ENCODE data around the gene SLC22A4. TPM values are rescaled to one million over a fixed set of nuclear protein-coding genes. Genes with fewer than 3 reads are reported as not detected.

SLC22A4 gene
- total RNA-seq, 1 experiment from 2014 or later = 0.72 TPM

DNA sequence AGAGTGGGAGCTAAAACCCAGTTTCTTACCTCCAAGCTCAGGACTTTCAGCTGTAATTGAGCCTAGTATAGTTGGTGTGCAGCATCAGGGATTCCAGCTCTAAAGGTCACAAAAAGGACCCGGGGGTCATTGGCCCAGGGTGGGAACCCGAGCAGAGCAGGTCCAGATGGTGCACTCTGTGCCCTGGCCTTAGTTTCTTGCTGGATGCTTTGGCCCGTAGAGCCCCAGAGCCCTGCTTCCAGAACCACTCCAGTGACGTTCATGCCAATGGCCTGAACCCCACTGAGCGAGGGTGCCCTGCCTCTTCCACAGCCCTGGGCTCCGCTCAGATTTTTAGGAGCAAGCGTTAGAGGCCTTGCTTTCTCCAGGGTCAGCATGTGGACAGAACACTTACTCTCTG lies 83.5 kb downstream of the SLC22A4 start:
- Histone ChIP-seq H2BK12ac (ENCODE audit: insufficient read length, low read depth, low read length) (no peak overlapping the region), H3T11ph (ENCODE audit: low read length) (no peak overlapping the region), H4K5ac (ENCODE audit: insufficient read length, low read depth, low read length) (no peak overlapping the region), H2BK20ac (ENCODE audit: low read depth, low read length, poor library complexity, severe bottlenecking) (no peak overlapping the region), H3K23me2 (ENCODE audit: insufficient read length, low read depth, low read length, poor library complexity, severe bottlenecking) (no peaks in the 10 kb centered on the region), H4K8ac (replicated peaks; ENCODE audit: insufficient read length, low read depth, low read length) (no peak overlapping the region), H2AK5ac (ENCODE audit: insufficient read length, low read length) (no peak overlapping the region), H3K56ac (ENCODE audit: insufficient read length, low read depth, low read length) (no peak overlapping the region), H4K91ac (ENCODE audit: insufficient read length, low read depth, low read length) (no peak overlapping the region), H2AFZ (ENCODE audit: low read length) (no peak overlapping the region), H3K9me3 (ENCODE audit: control insufficient read depth, low read depth, low read length) (no peaks in the 10 kb centered on the region), H4K20me1 (ENCODE audit: control insufficient read depth, insufficient read depth, insufficient read length) (no peaks in the 10 kb centered on the region), H3K27ac (ENCODE audit: insufficient read length, low read depth, low read length) (no peak overlapping the region), H3K27me3 (ENCODE audit: insufficient read depth, low read length) (no peaks in the 10 kb centered on the region), H3K14ac (ENCODE audit: insufficient read depth, low read length) (no peak overlapping the region), H3K4ac (ENCODE audit: low read depth, low read length) (no peak overlapping the region), H3K4me2 (ENCODE audit: insufficient read depth, insufficient read length, low read length) (no peak overlapping the region), H3K23ac (ENCODE audit: insufficient read length, low read depth, low read length) (no peak overlapping the region), H3K79me2 (ENCODE audit: insufficient read depth, low read length) (no peaks in the 10 kb centered on the region), H2BK120ac (ENCODE audit: low read depth, low read length, poor library complexity, severe bottlenecking) (no peak overlapping the region), H2BK15ac (ENCODE audit: low read depth, low read length) (no peak overlapping the region), H3K4me1 (ENCODE audit: insufficient read depth, low read length) (no peaks in the 10 kb centered on the region), H3K9ac (ENCODE audit: extremely low read depth, insufficient read length, low read length) (no peak overlapping the region), H3K18ac (ENCODE audit: insufficient read length, low read depth, low read length) (no peak overlapping the region), H3K79me1 (ENCODE audit: insufficient read depth, low read depth, low read length, poor library complexity, severe bottlenecking) (no peaks in the 10 kb centered on the region), H2BK5ac (ENCODE audit: insufficient read length, low read length) (no peak overlapping the region)
- no CpG with 5 or more reads among the region's 7 CpGs for WGBS (ENCODE audit: extremely low coverage, insufficient read length, low lambda C conversion rate)
- Mint-ChIP-seq H3K9me3 (no peaks in the 10 kb centered on the region), H3K4me3 (no peak overlapping the region), H3K27ac (no peak overlapping the region), H3K27me3 (ENCODE audit: low read depth) (no peaks in the 10 kb centered on the region), H3K36me3 (ENCODE audit: insufficient read depth in 1 of 3, low read depth in 3 of 3) (no peaks in the 10 kb centered on the region; a peak in 1 of 7 replicates), H3K4me1 (peaks cover under 1 to 1% of the 10 kb centered on the region in 2 experiments; a peak in 2 of 4 replicates)
- no peak for DNase-seq
- TF ChIP-seq, protein P1, sequence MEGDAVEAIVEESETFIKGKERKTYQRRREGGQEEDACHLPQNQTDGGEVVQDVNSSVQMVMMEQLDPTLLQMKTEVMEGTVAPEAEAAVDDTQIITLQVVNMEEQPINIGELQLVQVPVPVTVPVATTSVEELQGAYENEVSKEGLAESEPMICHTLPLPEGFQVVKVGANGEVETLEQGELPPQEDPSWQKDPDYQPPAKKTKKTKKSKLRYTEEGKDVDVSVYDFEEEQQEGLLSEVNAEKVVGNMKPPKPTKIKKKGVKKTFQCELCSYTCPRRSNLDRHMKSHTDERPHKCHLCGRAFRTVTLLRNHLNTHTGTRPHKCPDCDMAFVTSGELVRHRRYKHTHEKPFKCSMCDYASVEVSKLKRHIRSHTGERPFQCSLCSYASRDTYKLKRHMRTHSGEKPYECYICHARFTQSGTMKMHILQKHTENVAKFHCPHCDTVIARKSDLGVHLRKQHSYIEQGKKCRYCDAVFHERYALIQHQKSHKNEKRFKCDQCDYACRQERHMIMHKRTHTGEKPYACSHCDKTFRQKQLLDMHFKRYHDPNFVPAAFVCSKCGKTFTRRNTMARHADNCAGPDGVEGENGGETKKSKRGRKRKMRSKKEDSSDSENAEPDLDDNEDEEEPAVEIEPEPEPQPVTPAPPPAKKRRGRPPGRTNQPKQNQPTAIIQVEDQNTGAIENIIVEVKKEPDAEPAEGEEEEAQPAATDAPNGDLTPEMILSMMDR (conservative IDR thresholded peaks at IDR 0.05) = no peak

All from H9 (cell line).